OCI-LY3 (cell line): Measurements from ENCODE around the gene PDE4C.

ENCODE experiments used
- H2AFZ ChIP-seq: fragments of 200-600, 300-600 bp; shearing (Covaris generic); 2 replicates; pipeline ENCODE4 v1.6.0; 2014; ENCODE audit warnings: antibody characterized with exemption, low read depth, low read length
- H3K27ac ChIP-seq: fragments of 200-600, 300-600 bp; sonication (generic); 2 replicates; pipeline ENCODE4 v1.5.1; 2014; ENCODE audit warnings: mild to moderate bottlenecking, low read length, moderate library complexity, mixed read lengths
- H3K27me3 ChIP-seq: fragments of 200-600, 300-600 bp; sonication (generic); 2 replicates; pipeline ENCODE4 v1.6.1; 2014; ENCODE audit warnings: low read depth, low read length, mixed read lengths
- H3K36me3 ChIP-seq: fragments of 200-600, 300-600 bp; sonication (generic); replicated peaks from 2 replicates; pipeline ENCODE3; 2014; ENCODE audit warnings: low read depth, low read length, mixed read lengths
- H3K4me1 ChIP-seq: fragments of 300-600, 200-600 bp; sonication (generic); 2 replicates; pipeline ENCODE4 v1.6.1; 2014; ENCODE audit warnings: low read length, mixed read lengths
- H3K4me2 ChIP-seq: fragments of 200-600, 300-600 bp; sonication (generic); 2 replicates; pipeline ENCODE4 v1.6.1; 2014; ENCODE audit warnings: low read length, mixed read lengths
- H3K4me3 ChIP-seq: fragments of 300-600, 200-600 bp; sonication (generic); 2 replicates; pipeline ENCODE4 v1.5.1; 2014; ENCODE audit warnings: antibody characterized with exemption, mild to moderate bottlenecking, low read length, moderate library complexity
- H3K79me2 ChIP-seq: fragments of 300-600, 200-600 bp; shearing (Covaris generic); 2 replicates; pipeline ENCODE4 v1.6.1; 2014; ENCODE audit warnings: mild to moderate bottlenecking, low read length, mixed read lengths
- H3K9ac ChIP-seq: fragments of 300-600, 200-600 bp; shearing (Covaris generic); 2 replicates; pipeline ENCODE4 v1.6.0; 2014; ENCODE audit warnings: mild to moderate bottlenecking, low read length, moderate library complexity
- H3K9me3 ChIP-seq: fragments of 200-600, 300-600 bp; shearing (Covaris generic); 2 replicates; pipeline ENCODE4 v1.6.1; 2014; ENCODE audit warnings: low read length, mixed read lengths; ENCODE audit not compliant: insufficient read depth
- H4K20me1 ChIP-seq: fragments of 200-600, 300-600 bp; sonication (generic); 2 replicates; pipeline ENCODE4 v1.6.1; 2016; ENCODE audit warnings: low read length, mixed read lengths; ENCODE audit not compliant: insufficient read depth
- CTCF ChIP-seq: fragments of 200-600, 300-600 bp; sonication (generic); IDR thresholded peaks from 2 replicates; pipeline ENCODE4 v1.5.1; 2014; ENCODE audit warnings: antibody characterized with exemption, low read length, low read depth
- EZH2phosphoT487 ChIP-seq: fragments of 200-600 bp; shearing (Covaris generic); IDR thresholded peaks from 2 replicates; pipeline ENCODE4 v1.6.1; 2018; ENCODE audit warnings: antibody characterized with exemption, mixed run types, low read depth

PDE4C gene

DNA sequence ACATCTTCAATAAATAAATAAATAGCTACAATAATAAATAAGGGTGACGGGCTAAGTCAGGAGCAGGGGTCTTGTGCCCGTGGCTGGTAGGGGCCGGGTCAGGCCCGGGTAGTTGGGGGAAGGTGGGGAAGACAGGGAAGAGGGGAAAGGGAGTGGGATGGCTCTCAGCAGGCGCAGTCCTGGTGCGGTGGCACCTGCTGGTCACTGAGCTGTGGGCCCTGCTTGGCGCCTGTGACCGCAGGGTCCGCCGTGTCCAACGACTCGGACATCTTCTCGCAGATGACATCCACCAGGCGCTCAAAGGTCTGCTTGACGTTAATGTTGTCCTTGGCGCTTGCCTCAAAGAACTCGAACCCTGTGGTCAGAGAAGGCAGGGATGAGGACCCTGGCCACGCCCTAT, 28.9 kb downstream of the PDE4C start:
- no peak overlapping the region for H2AFZ ChIP-seq
- no peak overlapping the region for H3K27ac ChIP-seq
- no peaks in the 10 kb centered on the region for H3K9me3 ChIP-seq
- H3K4me2 ChIP-seq = no peak overlapping the region
- no peaks in the 10 kb centered on the region for H3K27me3 ChIP-seq
- TF ChIP-seq EZH2phosphoT487 = no peak
- TF ChIP-seq CTCF = no peak
- peaks cover 4% of the 10 kb centered on the region for H4K20me1 ChIP-seq
- peaks cover 12% of the 10 kb centered on the region for H3K79me2 ChIP-seq
- H3K4me1 ChIP-seq = peaks cover 10% of the 10 kb centered on the region
- peaks cover 7% of the 10 kb centered on the region for H3K36me3 ChIP-seq
- H3K9ac ChIP-seq = no peak overlapping the region
- no peak overlapping the region for H3K4me3 ChIP-seq

DNA sequence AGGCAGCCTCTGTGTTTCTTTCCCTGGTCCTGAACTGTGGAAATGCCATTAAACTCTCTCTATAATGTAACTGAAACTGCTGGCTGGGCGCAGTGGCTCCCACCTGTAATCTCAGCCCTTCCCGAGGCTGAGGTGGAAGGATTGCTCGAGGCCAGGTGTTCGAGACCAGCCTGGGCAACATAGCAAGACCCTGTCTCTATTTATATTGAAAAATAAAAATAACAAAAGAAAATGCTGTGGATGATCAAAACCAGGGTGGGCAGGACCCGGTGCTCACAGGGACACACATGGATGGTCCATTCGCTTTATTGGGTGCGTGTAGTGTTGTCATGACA, 29.8 kb downstream of the PDE4C start:
- no peak overlapping the region for H3K27ac ChIP-seq
- H3K36me3 ChIP-seq = peaks cover 3% of the 10 kb centered on the region
- TF ChIP-seq EZH2phosphoT487 (no peak), CTCF (no peak)
- H3K9ac ChIP-seq = no peak overlapping the region
- no peak overlapping the region for H2AFZ ChIP-seq
- no peaks in the 10 kb centered on the region; the same call in 1 of the 2 replicates for H4K20me1 ChIP-seq
- H3K4me1 ChIP-seq = peaks cover 18% of the 10 kb centered on the region
- H3K9me3 ChIP-seq = no peaks in the 10 kb centered on the region
- H3K79me2 ChIP-seq = peaks cover 12% of the 10 kb centered on the region
- no peaks in the 10 kb centered on the region for H3K27me3 ChIP-seq
- H3K4me3 ChIP-seq = no peak overlapping the region
- no peak overlapping the region for H3K4me2 ChIP-seq

DNA sequence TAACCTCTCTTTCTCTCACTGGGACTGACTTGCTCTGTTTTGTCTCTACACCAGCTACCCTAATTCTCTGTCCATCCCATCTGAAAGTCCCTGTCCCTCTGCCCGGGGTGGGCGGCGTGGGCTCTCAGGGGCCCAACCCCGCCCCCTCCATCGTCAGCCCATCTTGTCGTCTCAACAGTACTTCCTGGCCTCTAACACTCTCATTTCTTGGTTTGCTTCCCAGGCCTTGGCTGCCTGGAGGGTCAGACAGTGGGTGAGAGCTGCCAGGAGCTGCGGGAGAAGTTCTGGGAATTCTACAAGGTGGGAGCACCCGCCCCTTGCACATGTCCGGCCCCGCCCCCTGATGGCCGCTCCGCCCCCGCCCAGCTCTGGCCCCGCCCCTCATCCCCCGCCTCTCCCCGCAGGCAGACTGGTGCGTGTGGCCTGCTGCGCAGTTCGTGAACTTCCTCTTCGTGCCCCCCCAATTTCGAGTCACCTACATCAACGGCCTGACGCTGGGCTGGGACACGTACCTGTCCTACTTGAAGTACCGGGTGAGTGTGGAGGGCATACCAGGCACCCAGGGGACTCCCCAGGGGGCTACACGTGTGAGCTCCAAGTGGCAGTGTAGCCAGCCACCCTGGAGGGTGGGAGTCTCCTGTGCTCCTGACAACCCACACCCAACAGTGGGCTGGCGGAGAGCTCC, 31.5 kb downstream of the PDE4C start:
- H3K4me3 ChIP-seq = peak overlapping the region; percentile 87; the same call in 1 of the 2 replicates
- peaks cover 20% of the 10 kb centered on the region for H3K4me1 ChIP-seq
- no peak for TF ChIP-seq EZH2phosphoT487
- TF ChIP-seq CTCF = no peak
- H3K4me2 ChIP-seq = peak overlapping the region; percentile 90
- no peak overlapping the region for H3K27ac ChIP-seq
- H3K79me2 ChIP-seq = peaks cover 12% of the 10 kb centered on the region
- no peaks in the 10 kb centered on the region; the same call in 1 of the 2 replicates for H4K20me1 ChIP-seq
- peaks cover 3% of the 10 kb centered on the region for H3K36me3 ChIP-seq
- H3K9me3 ChIP-seq = no peaks in the 10 kb centered on the region
- no peaks in the 10 kb centered on the region for H3K27me3 ChIP-seq
- no peak overlapping the region for H2AFZ ChIP-seq
- no peak overlapping the region for H3K9ac ChIP-seq

DNA sequence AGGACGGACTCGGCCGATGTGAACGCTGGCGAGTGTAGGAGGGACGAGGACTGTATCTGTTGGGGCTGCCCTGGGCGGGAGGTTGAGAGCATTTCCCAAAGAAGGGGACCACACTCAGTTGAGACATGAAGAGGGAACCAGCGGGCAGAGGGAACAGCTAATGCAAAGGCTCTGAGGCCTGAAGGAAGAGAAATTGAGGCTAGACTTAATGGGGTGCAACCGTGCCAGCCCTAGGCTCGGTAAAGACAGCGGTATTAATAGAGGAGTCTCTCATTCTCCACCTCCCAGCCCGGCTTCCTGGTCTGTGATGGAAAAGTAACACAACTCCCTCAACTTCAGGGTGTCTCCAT, 32.1 kb downstream of the PDE4C start:
- Histone ChIP-seq H3K4me1 (peaks cover 20% of the 10 kb centered on the region), H2AFZ (no peak overlapping the region), H3K9me3 (no peaks in the 10 kb centered on the region), H4K20me1 (no peaks in the 10 kb centered on the region; the same call in 1 of the 2 replicates), H3K36me3 (peaks cover 3% of the 10 kb centered on the region), H3K79me2 (peaks cover 12% of the 10 kb centered on the region), H3K27me3 (no peaks in the 10 kb centered on the region), H3K27ac (no peak overlapping the region), H3K4me3 (peak overlapping the region; percentile 87), H3K9ac (peak overlapping the region; percentile 69; the same call in 1 of the 2 replicates), H3K4me2 (peak overlapping the region; percentile 90)
- no peak for TF ChIP-seq CTCF
- TF ChIP-seq EZH2phosphoT487 = no peak
